ENCODE data around the gene VPS35L.

The VPS35L gene

DNA sequence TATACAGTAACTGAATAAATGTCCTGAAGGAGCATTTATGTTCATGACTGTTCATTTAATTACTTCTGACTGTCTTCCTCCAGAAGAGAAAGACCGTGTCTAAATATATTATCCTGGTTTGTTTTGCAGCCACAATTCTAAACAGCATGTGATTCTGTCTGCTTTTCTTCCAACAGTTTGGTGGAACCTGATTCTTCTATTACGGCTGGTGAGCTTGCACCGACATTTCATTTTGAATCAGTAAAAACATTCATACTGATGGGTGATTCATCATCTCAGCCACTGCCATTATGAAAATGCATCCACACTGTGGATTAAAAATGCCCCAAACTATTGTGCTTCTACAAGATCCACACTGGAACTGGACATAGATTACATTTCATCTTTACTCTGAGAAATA, 145.6 kb downstream of the VPS35L start:
- peak in 1 of 2 donors; percentile 16 for DNase-seq (ENCODE audit: low read depth in 2 of 2)
- no peak overlapping the region for H3K4me3 ChIP-seq (replicated peaks in 1 of 2; ENCODE audit: low read depth in 2 of 2, low read length in 2 of 2)
- TF ChIP-seq, protein P1, sequence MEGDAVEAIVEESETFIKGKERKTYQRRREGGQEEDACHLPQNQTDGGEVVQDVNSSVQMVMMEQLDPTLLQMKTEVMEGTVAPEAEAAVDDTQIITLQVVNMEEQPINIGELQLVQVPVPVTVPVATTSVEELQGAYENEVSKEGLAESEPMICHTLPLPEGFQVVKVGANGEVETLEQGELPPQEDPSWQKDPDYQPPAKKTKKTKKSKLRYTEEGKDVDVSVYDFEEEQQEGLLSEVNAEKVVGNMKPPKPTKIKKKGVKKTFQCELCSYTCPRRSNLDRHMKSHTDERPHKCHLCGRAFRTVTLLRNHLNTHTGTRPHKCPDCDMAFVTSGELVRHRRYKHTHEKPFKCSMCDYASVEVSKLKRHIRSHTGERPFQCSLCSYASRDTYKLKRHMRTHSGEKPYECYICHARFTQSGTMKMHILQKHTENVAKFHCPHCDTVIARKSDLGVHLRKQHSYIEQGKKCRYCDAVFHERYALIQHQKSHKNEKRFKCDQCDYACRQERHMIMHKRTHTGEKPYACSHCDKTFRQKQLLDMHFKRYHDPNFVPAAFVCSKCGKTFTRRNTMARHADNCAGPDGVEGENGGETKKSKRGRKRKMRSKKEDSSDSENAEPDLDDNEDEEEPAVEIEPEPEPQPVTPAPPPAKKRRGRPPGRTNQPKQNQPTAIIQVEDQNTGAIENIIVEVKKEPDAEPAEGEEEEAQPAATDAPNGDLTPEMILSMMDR (IDR thresholded peaks at IDR 0.05; ENCODE audit: low read depth, low read length) = no peak

DNA sequence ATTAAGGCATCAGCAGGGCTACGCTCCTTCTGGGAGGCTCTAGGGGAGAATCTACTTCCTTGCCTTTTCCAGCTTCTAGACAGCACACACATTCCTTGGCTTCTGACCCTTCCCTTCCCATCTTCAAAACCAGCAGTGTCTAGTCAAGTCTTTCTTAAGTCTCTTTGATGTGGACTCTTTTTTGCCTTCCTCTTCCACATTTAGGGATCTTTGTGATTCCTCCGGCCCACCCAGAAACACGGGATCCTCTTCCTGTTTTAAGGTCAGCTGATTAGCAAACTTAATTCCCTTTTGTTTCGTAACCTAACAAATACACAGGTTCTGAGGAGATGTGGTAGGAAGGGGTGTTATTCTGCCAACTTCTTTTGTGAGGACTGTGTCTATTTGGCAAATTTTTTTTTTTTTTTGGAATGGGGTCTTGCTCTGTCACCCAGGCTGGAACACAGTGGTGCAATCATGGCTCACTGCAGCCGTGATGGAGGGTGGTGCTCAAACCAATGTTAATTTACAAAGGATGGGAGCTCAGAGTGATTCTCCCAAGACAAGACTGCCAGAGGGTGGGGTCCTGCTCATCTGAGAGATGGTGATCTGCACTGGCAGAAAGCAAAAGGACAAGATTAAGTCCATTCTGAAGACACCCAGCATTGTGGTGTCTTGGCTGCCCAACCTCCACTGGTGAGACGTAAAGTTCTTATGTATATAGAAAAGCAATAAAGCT, 147.8 kb downstream of the VPS35L start:
- H3K4me3 ChIP-seq (replicated peaks in 1 of 2; ENCODE audit: low read depth in 2 of 2, low read length in 2 of 2) = no peak overlapping the region
- no peak for DNase-seq (ENCODE audit: low read depth in 2 of 2)
- TF ChIP-seq, protein P1 (IDR thresholded peaks at IDR 0.05; ENCODE audit: low read depth, low read length) = no peak

DNA sequence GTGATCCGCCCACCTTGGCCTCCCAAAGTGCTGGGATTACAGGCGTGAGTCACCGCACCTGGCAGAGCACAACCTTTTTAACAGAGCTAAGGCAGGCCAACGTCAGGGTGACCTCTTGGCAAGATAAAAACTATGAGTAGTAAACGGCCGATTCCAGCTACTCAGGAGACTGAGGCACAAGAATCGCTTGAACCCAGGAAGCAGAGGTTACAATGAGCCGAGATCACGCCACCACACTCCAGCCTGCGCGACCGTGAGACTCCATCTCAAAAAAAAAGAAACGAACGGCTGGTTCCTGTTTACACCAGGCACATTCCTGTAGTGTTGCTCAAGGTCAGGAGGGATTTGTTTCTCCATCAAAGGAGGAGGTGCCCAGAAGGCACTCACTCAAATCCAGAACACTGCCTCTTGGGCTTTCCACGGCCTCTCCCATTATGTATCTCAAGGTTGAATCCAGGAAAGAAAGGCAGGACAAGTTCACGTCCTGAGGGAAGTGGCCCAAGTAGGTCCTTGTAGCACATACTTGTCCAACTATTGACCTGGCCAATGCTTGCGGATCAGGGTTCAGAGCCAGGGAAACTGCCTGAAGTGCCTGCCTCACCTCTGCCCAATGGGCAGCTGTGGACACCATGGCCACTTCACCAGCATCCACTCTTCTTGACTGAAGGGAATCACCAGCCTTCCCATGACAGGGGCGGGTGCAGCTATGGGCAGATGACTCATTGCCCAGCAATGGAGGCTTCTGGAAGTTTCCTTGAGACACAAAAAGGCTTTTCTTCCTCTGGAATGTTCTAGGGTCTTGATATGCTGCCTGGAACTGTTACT, 149.0 kb downstream of the VPS35L start:
- no peak overlapping the region for H3K4me3 ChIP-seq (replicated peaks in 1 of 2; ENCODE audit: low read depth in 2 of 2, low read length in 2 of 2)
- DNase-seq (ENCODE audit: low read depth in 2 of 2) = peak; percentile 63 to 84
- TF ChIP-seq, protein P1 (IDR thresholded peaks at IDR 0.05; ENCODE audit: low read depth, low read length) = no peak

DNA sequence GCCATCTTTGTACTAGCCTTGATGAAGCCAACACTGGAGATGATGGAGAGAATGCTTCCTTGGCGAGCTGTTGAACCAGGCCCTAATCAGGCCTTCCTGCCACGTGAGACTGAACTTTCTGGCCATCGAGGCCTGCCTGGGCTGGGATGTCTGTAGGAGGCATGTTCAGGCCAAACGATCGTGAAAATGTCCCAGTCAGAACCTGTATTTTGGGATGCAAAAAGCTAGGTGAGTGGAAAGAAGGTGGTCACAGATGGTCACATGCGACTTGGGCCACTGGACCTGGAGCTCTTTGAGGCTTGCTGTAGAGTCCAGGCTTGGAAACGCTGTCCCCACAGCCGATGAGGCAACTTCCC, 149.6 kb downstream of the VPS35L start:
- DNase-seq (ENCODE audit: low read depth in 2 of 2) = no peak
- H3K4me3 ChIP-seq (replicated peaks in 1 of 2; ENCODE audit: low read depth in 2 of 2, low read length in 2 of 2) = no peak overlapping the region
- TF ChIP-seq, protein P1 (IDR thresholded peaks at IDR 0.05; ENCODE audit: low read depth, low read length) = no peak

DNA sequence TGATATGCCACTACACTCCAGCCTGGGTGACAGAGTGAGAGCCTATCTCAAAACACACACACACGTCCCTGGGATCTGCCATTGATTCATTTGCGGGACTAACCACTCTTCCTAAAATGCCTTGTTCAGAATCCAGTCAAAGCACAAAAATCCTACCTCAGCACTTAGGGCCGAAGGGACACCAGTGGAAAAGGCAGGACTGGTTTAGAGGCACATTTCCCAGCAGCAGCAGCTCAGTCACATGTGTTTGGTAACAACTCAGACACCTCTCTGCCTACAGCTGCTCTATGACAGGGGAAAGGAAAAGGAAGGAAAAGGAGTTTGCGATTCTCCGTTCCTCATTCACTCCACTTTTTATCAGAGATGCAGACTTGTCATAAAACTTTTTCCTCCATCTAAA, 150.3 kb downstream of the VPS35L start:
- DNase-seq (ENCODE audit: low read depth in 2 of 2) = no peak
- H3K4me3 ChIP-seq (replicated peaks in 1 of 2; ENCODE audit: low read depth in 2 of 2, low read length in 2 of 2) = no peak overlapping the region
- TF ChIP-seq, protein P1 (IDR thresholded peaks at IDR 0.05; ENCODE audit: low read depth, low read length) = no peak

DNA sequence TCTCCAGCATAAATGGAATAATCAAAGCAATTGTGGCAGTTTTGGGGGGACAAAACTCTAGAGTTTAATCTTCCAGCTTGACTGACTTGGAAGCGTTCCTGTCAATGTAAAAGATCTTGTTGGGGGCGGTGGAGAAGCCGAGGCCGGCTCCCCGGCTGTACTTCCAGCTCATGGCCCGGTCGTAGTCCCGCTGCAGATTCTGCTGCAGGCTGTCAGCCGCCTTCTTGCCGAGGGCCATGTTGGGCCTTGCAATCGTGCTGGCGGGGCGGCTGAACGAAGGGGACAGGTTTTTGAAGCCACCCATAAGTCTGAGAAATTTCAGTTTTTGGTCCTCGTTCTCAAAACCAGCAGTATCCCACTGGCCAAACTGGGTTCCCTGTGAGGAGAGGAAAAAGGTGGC, 151.3 kb downstream of the VPS35L start:
- TF ChIP-seq, protein P1 (IDR thresholded peaks at IDR 0.05; ENCODE audit: low read depth, low read length) = no peak
- no peak overlapping the region for H3K4me3 ChIP-seq (replicated peaks in 1 of 2; ENCODE audit: low read depth in 2 of 2, low read length in 2 of 2)
- no peak for DNase-seq (ENCODE audit: low read depth in 2 of 2)
